Activated CD8-positive, alpha-beta T cell treated with anti-CD3 and anti-CD28 coated beads for 36 hours (primary cell): ENCODE measurements around the gene FBXL16. TPM values are rescaled to one million over a fixed set of nuclear protein-coding genes. Genes with fewer than 3 reads are reported as not detected.

Source experiments
- ATAC-seq: fragments of 200-7000 bp; cut with Tn5 transposase; one replicate; pipeline ENCODE4 v1.10.0; 2021; ENCODE audit warnings: mild to moderate bottlenecking, moderate library complexity
- CTCF ChIA-PET: fragments of 350-600 bp; sonication (Branson Sonifier 250); formaldehyde crosslinking; loops from one replicate; lab custom pipeline; 2021; ENCODE audit warnings: antibody characterized with exemption; lab: Charles Lee
- POLR2A ChIA-PET: fragments of 350-600 bp; sonication (Branson Sonifier 250); formaldehyde crosslinking; loops from one replicate; lab custom pipeline; 2021; ENCODE audit warnings: antibody characterized with exemption; lab: Charles Lee
- DNase-seq: peaks from one replicate; pipeline ENCODE4 v3.0.0-alpha.2; 2020
- H3K27ac Mint-ChIP-seq: one replicate; pipeline ENCODE4 v1.8.0; 2021; ENCODE audit warnings: mild to moderate bottlenecking, mixed read lengths
- H3K27me3 Mint-ChIP-seq: one replicate; pipeline ENCODE4 v1.8.0; 2021; ENCODE audit warnings: mixed read lengths
- H3K36me3 Mint-ChIP-seq: one replicate; pipeline ENCODE4 v1.8.0; 2021; ENCODE audit warnings: low read depth, mixed read lengths
- H3K4me1 Mint-ChIP-seq: one replicate; pipeline ENCODE4 v1.8.0; 2021; ENCODE audit warnings: low read depth, mixed read lengths
- H3K4me3 Mint-ChIP-seq: one replicate; pipeline ENCODE4 v1.8.0; 2021; ENCODE audit warnings: mild to moderate bottlenecking, moderate library complexity, mixed read lengths
- H3K9me3 Mint-ChIP-seq: one replicate; pipeline ENCODE4 v1.8.0; 2021; ENCODE audit warnings: mixed read lengths
- CTCF ChIP-seq: fragments of 200-600 bp; IDR thresholded peaks from one replicate; pipeline ENCODE4 v1.8.0; 2022; ENCODE audit warnings: antibody characterized with exemption, mild to moderate bottlenecking
- intact Hi-C: fragments of 100-400 bp; cut with micrococcal nuclease; formaldehyde crosslinking; loops from one replicate; pipeline ENCODE4 v1.10.0; 2022
- total RNA-seq, 2 experiments: library from RNA; stranded (reverse); gene quantifications; one replicate each; pipeline ENCODE4 v1.2.3, GENCODE V29; 2021

Gene FBXL16
- total RNA-seq, 2 experiments from 2014 or later = 5.9 to 8.0 TPM

GRCh38 chr16:710500-711075 lies 5.0 kb upstream of the FBXL16 start:
- DNase-seq (no peak), ATAC-seq (no peak)
- peaks cover 2% of the 10 kb centered on the region for H3K4me1 Mint-ChIP-seq
- intact Hi-C loops = no loop called here
- CTCF ChIA-PET = interaction anchor here (0.7 to 11.9 kb wide), 5 partner anchors 19 to 392 kb away, joined by 3 to 207 read pairs (median 4); partner anchors contain the start of genes ANTKMT, CCDC78, CHTF18 and HAGHL
- POLR2A ChIA-PET = interaction anchor here (0.7 to 1.5 kb wide), 2 partner anchors 9 to 15 kb away, joined by 3 to 6 read pairs; no protein-coding TSS in a partner anchor
- no peak overlapping the region for H3K4me3 Mint-ChIP-seq
- no peak overlapping the region for H3K27ac Mint-ChIP-seq
- peaks cover 43% of the 10 kb centered on the region for H3K27me3 Mint-ChIP-seq
- no peak for TF ChIP-seq CTCF
- H3K9me3 Mint-ChIP-seq = no peaks in the 10 kb centered on the region
- no peaks in the 10 kb centered on the region for H3K36me3 Mint-ChIP-seq

- H3K4me1 Mint-ChIP-seq = peaks cover 2% of the 10 kb centered on the region
- no peak overlapping the region for H3K27ac Mint-ChIP-seq
- DNase-seq = peak; percentile 55
- CTCF ChIA-PET = interaction anchor here (1.0 to 11.9 kb wide), 4 partner anchors 20 to 393 kb away, joined by 3 to 207 read pairs (median 76); partner anchors contain the start of genes ANTKMT, CCDC78, CHTF18 and HAGHL
- ATAC-seq = no peak
- intact Hi-C loops = no loop called here
- H3K9me3 Mint-ChIP-seq = no peaks in the 10 kb centered on the region
- no peaks in the 10 kb centered on the region for H3K36me3 Mint-ChIP-seq
- no peak overlapping the region for H3K4me3 Mint-ChIP-seq
- H3K27me3 Mint-ChIP-seq = peaks cover 43% of the 10 kb centered on the region
- POLR2A ChIA-PET = interaction anchor here (0.7 to 1.5 kb wide), 2 partner anchors 8 to 16 kb away, joined by 3 to 6 read pairs; no protein-coding TSS in a partner anchor
- no peak for TF ChIP-seq CTCF
Measured at GRCh38 chr16:709566-710499, 4.2 kb upstream of the FBXL16 start.

GRCh38 chr16:708959-709358 lies 3.4 kb upstream of the FBXL16 start:
- CTCF ChIA-PET = interaction anchor here (8.1 to 11.9 kb wide), 2 partner anchors 21 to 77 kb away, joined by 149 to 207 read pairs; partner anchors contain the start of genes ANTKMT, CCDC78, CHTF18 and HAGHL
- no peak for TF ChIP-seq CTCF
- Mint-ChIP-seq H3K36me3 (no peaks in the 10 kb centered on the region), H3K4me1 (peaks cover 2% of the 10 kb centered on the region), H3K9me3 (no peaks in the 10 kb centered on the region), H3K27me3 (peaks cover 45% of the 10 kb centered on the region), H3K4me3 (no peak overlapping the region), H3K27ac (no peak overlapping the region)
- POLR2A ChIA-PET = no interaction called here
- DNase-seq (no peak), ATAC-seq (no peak)
- intact Hi-C loops = no loop called here

GRCh38 chr16:708019-708418 lies 2.4 kb upstream of the FBXL16 start:
- peaks cover 49% of the 10 kb centered on the region for H3K27me3 Mint-ChIP-seq

More at GRCh38 chr16:708019-708418, 2.4 kb upstream of the FBXL16 start:
- no peak for TF ChIP-seq CTCF
- no peak overlapping the region for H3K27ac Mint-ChIP-seq
- H3K9me3 Mint-ChIP-seq = no peaks in the 10 kb centered on the region
- intact Hi-C loops = no loop called here
- CTCF ChIA-PET = interaction anchor here (1.0 to 11.9 kb wide), 5 partner anchors 8 to 395 kb away, joined by 3 to 207 read pairs (median 4); partner anchors contain the start of genes ANTKMT, CCDC78 and HAGHL
- ATAC-seq (no peak), DNase-seq (no peak)
- H3K4me3 Mint-ChIP-seq = no peak overlapping the region
- peaks cover 2% of the 10 kb centered on the region for H3K4me1 Mint-ChIP-seq
- POLR2A ChIA-PET = interaction anchor here (0.7 kb wide), 1 partner anchor 18 kb away, joined by 3 read pairs; the partner anchor contains the start of gene WDR24
- no peaks in the 10 kb centered on the region for H3K36me3 Mint-ChIP-seq
